Measurements from ENCODE around the gene NPHS1.

Gene NPHS1

DNA sequence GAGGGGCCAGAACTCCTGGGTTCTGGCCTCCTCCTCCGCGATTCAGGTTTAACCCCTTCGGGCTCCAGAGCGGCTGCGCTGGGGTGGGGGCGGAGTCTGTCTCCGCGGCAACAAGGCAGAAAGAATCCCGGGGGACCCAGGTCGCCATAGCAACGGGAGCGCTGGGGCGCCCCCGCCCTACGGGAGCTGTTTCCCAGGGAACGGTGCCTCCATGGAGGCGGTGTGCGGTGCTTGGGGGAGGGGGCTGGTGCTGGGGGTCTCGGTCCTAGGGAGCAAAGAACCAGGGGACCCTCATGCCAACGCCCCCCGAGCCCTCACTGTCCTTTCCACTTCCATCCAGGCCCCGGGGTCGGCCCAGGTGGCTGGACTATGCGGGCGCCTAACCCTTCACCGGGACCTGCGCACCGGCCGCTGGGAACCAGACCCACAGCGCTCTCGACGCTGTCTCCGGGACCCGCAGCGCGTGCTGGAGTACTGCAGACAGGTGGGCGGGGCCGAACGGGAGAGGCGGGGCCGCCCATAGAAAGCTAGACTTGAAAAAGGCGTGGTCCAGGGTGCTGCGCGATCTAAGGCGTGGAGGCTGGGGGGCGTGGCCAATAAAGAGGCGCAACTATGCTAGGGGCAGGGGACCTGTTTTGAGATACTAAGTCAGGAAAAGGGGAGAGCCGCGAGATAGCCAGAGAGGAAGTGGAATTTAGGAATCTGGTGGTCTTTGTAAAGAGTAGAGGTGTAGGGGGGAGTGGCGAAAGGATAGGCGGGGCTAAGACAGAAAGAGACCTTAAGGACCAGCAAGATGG is 17.2 kb upstream of the NPHS1 start (continued):
- TF ChIP-seq ZNF239 (tag by site-specific recombination; IDR thresholded peaks at IDR 0.05) (no peak), ZNF837 (tag by site-specific recombination; IDR thresholded peaks at IDR 0.05) (no peak; the same call in 1 of the 2 replicates), ZNF555 (tag by site-specific recombination; conservative IDR thresholded peaks at IDR 0.05) (no peak), ZNF561 (tag by site-specific recombination; IDR thresholded peaks at IDR 0.05; ENCODE audit: borderline replicate concordance) (no peak; the same call in 1 of the 2 replicates), ZBTB48 (tag by site-specific recombination; IDR thresholded peaks at IDR 0.05) (peak; percentile 38; the same call in 1 of the 2 replicates), YY1 (tag by site-specific recombination; IDR thresholded peaks at IDR 0.05) (peak; percentile 43; the same call in 1 of the 2 replicates), GLIS1 (tag by site-specific recombination; IDR thresholded peaks at IDR 0.05) (peak; percentile 96), ZNF621 (tag by site-specific recombination; IDR thresholded peaks at IDR 0.05) (no peak), ZNF660 (tag by site-specific recombination; IDR thresholded peaks at IDR 0.05) (peak; percentile 67; the same call in 1 of the 2 replicates), ZNF658 (tag by site-specific recombination; IDR thresholded peaks at IDR 0.05) (no peak), KLF10 (tag by site-specific recombination; IDR thresholded peaks at IDR 0.05) (peak; percentile 84), RBAK (tag by site-specific recombination; IDR thresholded peaks at IDR 0.05) (no peak), ZNF843 (tag by site-specific recombination; IDR thresholded peaks at IDR 0.05) (peak; percentile 55), ZNF571 (tag by site-specific recombination; IDR thresholded peaks at IDR 0.05) (no peak), ZNF335 (tag by site-specific recombination; conservative IDR thresholded peaks at IDR 0.05) (peak; percentile 100), ZNF776 (tag by site-specific recombination; IDR thresholded peaks at IDR 0.05; ENCODE audit: borderline replicate concordance) (no peak), ZNF501 (tag by site-specific recombination; IDR thresholded peaks at IDR 0.05) (peak; percentile 71; the same call in 1 of the 2 replicates), ZNF423 (tag by site-specific recombination; IDR thresholded peaks at IDR 0.05) (no peak), ZNF10 (tag by site-specific recombination; IDR thresholded peaks at IDR 0.05) (no peak; the same call in 1 of the 2 replicates), ZNF629 (tag by site-specific recombination; IDR thresholded peaks at IDR 0.05) (peak; percentile 54)
- TF ChIP-seq, protein P1, sequence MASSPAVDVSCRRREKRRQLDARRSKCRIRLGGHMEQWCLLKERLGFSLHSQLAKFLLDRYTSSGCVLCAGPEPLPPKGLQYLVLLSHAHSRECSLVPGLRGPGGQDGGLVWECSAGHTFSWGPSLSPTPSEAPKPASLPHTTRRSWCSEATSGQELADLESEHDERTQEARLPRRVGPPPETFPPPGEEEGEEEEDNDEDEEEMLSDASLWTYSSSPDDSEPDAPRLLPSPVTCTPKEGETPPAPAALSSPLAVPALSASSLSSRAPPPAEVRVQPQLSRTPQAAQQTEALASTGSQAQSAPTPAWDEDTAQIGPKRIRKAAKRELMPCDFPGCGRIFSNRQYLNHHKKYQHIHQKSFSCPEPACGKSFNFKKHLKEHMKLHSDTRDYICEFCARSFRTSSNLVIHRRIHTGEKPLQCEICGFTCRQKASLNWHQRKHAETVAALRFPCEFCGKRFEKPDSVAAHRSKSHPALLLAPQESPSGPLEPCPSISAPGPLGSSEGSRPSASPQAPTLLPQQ (tag by site-specific recombination; IDR thresholded peaks at IDR 0.05) = peak; percentile 90
- TF ChIP-seq, protein P2, sequence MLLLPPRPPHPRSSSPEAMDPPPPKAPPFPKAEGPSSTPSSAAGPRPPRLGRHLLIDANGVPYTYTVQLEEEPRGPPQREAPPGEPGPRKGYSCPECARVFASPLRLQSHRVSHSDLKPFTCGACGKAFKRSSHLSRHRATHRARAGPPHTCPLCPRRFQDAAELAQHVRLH (tag by site-specific recombination; IDR thresholded peaks at IDR 0.05) = no peak
- TF ChIP-seq, protein P3, sequence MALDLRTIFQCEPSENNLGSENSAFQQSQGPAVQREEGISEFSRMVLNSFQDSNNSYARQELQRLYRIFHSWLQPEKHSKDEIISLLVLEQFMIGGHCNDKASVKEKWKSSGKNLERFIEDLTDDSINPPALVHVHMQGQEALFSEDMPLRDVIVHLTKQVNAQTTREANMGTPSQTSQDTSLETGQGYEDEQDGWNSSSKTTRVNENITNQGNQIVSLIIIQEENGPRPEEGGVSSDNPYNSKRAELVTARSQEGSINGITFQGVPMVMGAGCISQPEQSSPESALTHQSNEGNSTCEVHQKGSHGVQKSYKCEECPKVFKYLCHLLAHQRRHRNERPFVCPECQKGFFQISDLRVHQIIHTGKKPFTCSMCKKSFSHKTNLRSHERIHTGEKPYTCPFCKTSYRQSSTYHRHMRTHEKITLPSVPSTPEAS (tag by site-specific recombination; IDR thresholded peaks at IDR 0.05) = no peak
- TF ChIP-seq, protein P4, sequence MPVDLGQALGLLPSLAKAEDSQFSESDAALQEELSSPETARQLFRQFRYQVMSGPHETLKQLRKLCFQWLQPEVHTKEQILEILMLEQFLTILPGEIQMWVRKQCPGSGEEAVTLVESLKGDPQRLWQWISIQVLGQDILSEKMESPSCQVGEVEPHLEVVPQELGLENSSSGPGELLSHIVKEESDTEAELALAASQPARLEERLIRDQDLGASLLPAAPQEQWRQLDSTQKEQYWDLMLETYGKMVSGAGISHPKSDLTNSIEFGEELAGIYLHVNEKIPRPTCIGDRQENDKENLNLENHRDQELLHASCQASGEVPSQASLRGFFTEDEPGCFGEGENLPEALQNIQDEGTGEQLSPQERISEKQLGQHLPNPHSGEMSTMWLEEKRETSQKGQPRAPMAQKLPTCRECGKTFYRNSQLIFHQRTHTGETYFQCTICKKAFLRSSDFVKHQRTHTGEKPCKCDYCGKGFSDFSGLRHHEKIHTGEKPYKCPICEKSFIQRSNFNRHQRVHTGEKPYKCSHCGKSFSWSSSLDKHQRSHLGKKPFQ (tag by site-specific recombination; IDR thresholded peaks at IDR 0.05) = no peak
- TF ChIP-seq, protein P5, sequence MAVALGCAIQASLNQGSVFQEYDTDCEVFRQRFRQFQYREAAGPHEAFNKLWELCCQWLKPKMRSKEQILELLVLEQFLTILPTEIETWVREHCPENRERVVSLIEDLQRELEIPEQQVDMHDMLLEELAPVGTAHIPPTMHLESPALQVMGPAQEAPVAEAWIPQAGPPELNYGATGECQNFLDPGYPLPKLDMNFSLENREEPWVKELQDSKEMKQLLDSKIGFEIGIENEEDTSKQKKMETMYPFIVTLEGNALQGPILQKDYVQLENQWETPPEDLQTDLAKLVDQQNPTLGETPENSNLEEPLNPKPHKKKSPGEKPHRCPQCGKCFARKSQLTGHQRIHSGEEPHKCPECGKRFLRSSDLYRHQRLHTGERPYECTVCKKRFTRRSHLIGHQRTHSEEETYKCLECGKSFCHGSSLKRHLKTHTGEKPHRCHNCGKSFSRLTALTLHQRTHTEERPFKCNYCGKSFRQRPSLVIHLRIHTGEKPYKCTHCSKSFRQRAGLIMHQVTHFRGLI (tag by site-specific recombination; IDR thresholded peaks at IDR 0.05) = no peak
- TF ChIP-seq, protein P6, sequence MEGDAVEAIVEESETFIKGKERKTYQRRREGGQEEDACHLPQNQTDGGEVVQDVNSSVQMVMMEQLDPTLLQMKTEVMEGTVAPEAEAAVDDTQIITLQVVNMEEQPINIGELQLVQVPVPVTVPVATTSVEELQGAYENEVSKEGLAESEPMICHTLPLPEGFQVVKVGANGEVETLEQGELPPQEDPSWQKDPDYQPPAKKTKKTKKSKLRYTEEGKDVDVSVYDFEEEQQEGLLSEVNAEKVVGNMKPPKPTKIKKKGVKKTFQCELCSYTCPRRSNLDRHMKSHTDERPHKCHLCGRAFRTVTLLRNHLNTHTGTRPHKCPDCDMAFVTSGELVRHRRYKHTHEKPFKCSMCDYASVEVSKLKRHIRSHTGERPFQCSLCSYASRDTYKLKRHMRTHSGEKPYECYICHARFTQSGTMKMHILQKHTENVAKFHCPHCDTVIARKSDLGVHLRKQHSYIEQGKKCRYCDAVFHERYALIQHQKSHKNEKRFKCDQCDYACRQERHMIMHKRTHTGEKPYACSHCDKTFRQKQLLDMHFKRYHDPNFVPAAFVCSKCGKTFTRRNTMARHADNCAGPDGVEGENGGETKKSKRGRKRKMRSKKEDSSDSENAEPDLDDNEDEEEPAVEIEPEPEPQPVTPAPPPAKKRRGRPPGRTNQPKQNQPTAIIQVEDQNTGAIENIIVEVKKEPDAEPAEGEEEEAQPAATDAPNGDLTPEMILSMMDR (tag by site-specific recombination; IDR thresholded peaks at IDR 0.05) = 0 out of 2 replicates have a peak, but pooled peaks have one; percentile 52
- TF ChIP-seq, protein P7, sequence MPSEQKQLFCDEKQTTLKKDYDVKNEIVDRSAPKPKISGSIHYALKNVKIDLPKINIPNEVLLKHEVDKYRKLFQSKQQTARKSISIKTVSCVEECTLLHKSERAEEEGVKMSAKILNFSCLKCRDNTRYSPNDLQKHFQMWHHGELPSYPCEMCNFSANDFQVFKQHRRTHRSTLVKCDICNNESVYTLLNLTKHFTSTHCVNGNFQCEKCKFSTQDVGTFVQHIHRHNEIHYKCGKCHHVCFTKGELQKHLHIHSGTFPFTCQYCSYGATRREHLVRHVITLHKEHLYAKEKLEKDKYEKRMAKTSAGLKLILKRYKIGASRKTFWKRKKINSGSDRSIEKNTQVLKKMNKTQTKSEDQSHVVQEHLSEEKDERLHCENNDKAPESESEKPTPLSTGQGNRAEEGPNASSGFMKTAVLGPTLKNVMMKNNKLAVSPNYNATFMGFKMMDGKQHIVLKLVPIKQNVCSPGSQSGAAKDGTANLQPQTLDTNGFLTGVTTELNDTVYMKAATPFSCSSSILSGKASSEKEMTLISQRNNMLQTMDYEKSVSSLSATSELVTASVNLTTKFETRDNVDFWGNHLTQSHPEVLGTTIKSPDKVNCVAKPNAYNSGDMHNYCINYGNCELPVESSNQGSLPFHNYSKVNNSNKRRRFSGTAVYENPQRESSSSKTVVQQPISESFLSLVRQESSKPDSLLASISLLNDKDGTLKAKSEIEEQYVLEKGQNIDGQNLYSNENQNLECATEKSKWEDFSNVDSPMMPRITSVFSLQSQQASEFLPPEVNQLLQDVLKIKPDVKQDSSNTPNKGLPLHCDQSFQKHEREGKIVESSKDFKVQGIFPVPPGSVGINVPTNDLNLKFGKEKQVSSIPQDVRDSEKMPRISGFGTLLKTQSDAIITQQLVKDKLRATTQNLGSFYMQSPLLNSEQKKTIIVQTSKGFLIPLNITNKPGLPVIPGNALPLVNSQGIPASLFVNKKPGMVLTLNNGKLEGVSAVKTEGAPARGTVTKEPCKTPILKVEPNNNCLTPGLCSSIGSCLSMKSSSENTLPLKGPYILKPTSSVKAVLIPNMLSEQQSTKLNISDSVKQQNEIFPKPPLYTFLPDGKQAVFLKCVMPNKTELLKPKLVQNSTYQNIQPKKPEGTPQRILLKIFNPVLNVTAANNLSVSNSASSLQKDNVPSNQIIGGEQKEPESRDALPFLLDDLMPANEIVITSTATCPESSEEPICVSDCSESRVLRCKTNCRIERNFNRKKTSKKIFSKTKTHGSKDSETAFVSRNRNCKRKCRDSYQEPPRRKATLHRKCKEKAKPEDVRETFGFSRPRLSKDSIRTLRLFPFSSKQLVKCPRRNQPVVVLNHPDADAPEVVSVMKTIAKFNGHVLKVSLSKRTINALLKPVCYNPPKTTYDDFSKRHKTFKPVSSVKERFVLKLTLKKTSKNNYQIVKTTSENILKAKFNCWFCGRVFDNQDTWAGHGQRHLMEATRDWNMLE (tag by site-specific recombination; conservative IDR thresholded peaks at IDR 0.05; ENCODE audit: low read depth) = no peak

All from HEK293 (cell line).